Thyroid gland (tissue), 4 donors: ENCODE measurements around the gene PECR.

Experiments used
- POLR2A ChIP-seq, 2 donors: fragments of 450-650 bp; IDR thresholded peaks; one replicate each; pipeline ENCODE4 v1.6.1; 2017; ENCODE audit warnings: antibody characterized with exemption in 2 of 2, mild to moderate bottlenecking in 2 of 2, moderate library complexity in 1 of 2
- TF ChIP-seq, protein P1 (sequence below), 6 experiments: fragments of 200-600 bp in 3 of 6; fragments of 450-650 bp in 3 of 6; sonication (generic) in 3 of 6; IDR thresholded peaks; one replicate each; pipeline ENCODE4 v1.5.1; 2016 to 2019; ENCODE audit warnings: antibody characterized with exemption in 6 of 6, mild to moderate bottlenecking in 2 of 6, inconsistent platforms in 1 of 6, moderate library complexity in 1 of 6

DNA sequence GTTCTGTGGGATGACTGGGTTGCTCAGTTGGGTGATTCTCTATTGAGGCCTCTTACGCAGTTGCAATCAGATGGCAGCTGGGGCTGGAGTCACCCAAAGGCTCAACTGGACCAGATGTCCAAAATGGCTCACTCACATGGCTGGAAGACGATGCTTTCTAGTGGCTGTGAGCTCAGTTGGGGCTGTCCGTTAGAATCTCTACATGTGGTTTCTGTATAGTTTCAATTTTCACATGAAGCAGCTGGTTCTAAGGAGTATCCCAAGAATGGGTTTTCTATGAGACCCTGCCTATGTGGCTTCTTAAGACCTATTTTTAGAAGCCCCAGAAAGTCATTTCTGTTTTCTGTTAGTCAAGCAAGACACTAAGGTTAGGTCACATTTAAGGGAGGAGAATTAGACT lies 32.0 kb upstream of the PECR start:
- TF ChIP-seq, protein P1, sequence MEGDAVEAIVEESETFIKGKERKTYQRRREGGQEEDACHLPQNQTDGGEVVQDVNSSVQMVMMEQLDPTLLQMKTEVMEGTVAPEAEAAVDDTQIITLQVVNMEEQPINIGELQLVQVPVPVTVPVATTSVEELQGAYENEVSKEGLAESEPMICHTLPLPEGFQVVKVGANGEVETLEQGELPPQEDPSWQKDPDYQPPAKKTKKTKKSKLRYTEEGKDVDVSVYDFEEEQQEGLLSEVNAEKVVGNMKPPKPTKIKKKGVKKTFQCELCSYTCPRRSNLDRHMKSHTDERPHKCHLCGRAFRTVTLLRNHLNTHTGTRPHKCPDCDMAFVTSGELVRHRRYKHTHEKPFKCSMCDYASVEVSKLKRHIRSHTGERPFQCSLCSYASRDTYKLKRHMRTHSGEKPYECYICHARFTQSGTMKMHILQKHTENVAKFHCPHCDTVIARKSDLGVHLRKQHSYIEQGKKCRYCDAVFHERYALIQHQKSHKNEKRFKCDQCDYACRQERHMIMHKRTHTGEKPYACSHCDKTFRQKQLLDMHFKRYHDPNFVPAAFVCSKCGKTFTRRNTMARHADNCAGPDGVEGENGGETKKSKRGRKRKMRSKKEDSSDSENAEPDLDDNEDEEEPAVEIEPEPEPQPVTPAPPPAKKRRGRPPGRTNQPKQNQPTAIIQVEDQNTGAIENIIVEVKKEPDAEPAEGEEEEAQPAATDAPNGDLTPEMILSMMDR (IDR thresholded peaks at IDR 0.05): no peak
- TF ChIP-seq POLR2A (IDR thresholded peaks at IDR 0.05): no peak
